RCC 7860 (cell line): ENCODE results near the gene MAP7D1.
A peak's percentile ranks its signal among the peaks of the same experiment; 100 is the strongest.
"Not testable (repeated sequence)": the region's sequence is repeated elsewhere in the genome, so short reads cannot be mapped to it uniquely, and the experiment has no call there.

ENCODE experiments used
- DNase-seq: peaks from one replicate; pipeline ENCODE4 v3.0.0-alpha.2; 2015; ENCODE audit warnings: low spot score
- FAIRE-seq: peaks from 2 replicates; lab custom pipeline; 2012; peaks lifted over from hg19 to GRCh38; lab: Jason Lieb, UNC

The MAP7D1 gene

GRCh38 chr1:36166938-36167905, 11.3 kb downstream of the MAP7D1 start:
- FAIRE-seq (peak; percentile 62), DNase-seq (peak; percentile 54)

- DNase-seq (no peak), FAIRE-seq (no peak)
These were observed 12.6 kb downstream of the MAP7D1 start for GRCh38 chr1:36168514-36168913.

GRCh38 chr1:36170643-36171412, 14.9 kb downstream of the MAP7D1 start:
- DNase-seq (no peak), FAIRE-seq (no peak)

GRCh38 chr1:36172017-36172747, 16.2 kb downstream of the MAP7D1 start:
- DNase-seq = no peak
- no peak for FAIRE-seq

GRCh38 chr1:36172983-36173382, 17.0 kb downstream of the MAP7D1 start:
- peak; percentile 47 for FAIRE-seq
- DNase-seq = peak; percentile 78

- FAIRE-seq (no peak), DNase-seq (no peak)
These were observed 18.8 kb downstream of the MAP7D1 start for GRCh38 chr1:36174713-36175112.

GRCh38 chr1:36175137-36176095, 19.5 kb downstream of the MAP7D1 start:
- FAIRE-seq (no peak), DNase-seq (no peak)

- DNase-seq (no peak), FAIRE-seq (no peak)
These were observed 20.4 kb downstream of the MAP7D1 start for GRCh38 chr1:36176106-36176949.

GRCh38 chr1:36177589-36178431, 21.9 kb downstream of the MAP7D1 start:
- no peak for FAIRE-seq
- no peak for DNase-seq

- FAIRE-seq (no peak), DNase-seq (no peak)
These were observed 22.7 kb downstream of the MAP7D1 start for GRCh38 chr1:36178471-36179219.

GRCh38 chr1:36179220-36179600, 23.2 kb downstream of the MAP7D1 start:
- DNase-seq (no peak), FAIRE-seq (no peak)

GRCh38 chr1:36182734-36183133, 26.8 kb downstream of the MAP7D1 start:
- no peak for FAIRE-seq
- no peak for DNase-seq

- no peak for DNase-seq
- no peak for FAIRE-seq
These were observed 27.4 kb downstream of the MAP7D1 start for GRCh38 chr1:36183309-36183856.

- FAIRE-seq (peak; percentile 75), DNase-seq (peak; percentile 83)
These were observed 32.0 kb downstream of the MAP7D1 start for GRCh38 chr1:36187800-36188593.

- DNase-seq, FAIRE-seq: not testable (repeated sequence)
These were observed 40.8 kb downstream of the MAP7D1 start for GRCh38 chr1:36196805-36197204.

GRCh38 chr1:36198641-36199040, 42.7 kb downstream of the MAP7D1 start:
- FAIRE-seq = no peak

More at GRCh38 chr1:36198641-36199040, 42.7 kb downstream of the MAP7D1 start:
- DNase-seq = no peak
